Transverse colon (tissue), 4 donors: Measurements from ENCODE around the gene ABLIM2. TPM values are rescaled to one million over a fixed set of nuclear protein-coding genes. Genes with fewer than 3 reads are reported as not detected.

Experiments
- DNase-seq: peaks from one replicate; pipeline ENCODE4 v3.0.0-alpha.2; 2019
- H3K27ac ChIP-seq, 4 donors: fragments of 200-600 bp; sonication (generic); 2 replicates each; pipeline ENCODE4 v1.5.1; 2016 to 2018; ENCODE audit warnings: inconsistent platforms in 4 of 4
- H3K27me3 ChIP-seq: fragments of 200-600 bp; sonication (generic); 2 replicates; pipeline ENCODE4 v1.5.1; 2017; ENCODE audit warnings: inconsistent platforms
- H3K36me3 ChIP-seq, 4 donors: fragments of 200-600 bp; sonication (generic); 2 replicates each; pipeline ENCODE4 v1.5.1; 2017 to 2019; ENCODE audit warnings: inconsistent platforms in 4 of 4
- H3K4me1 ChIP-seq, 4 donors: fragments of 200-600 bp; sonication (generic); 2 replicates each; pipeline ENCODE4 v1.5.1; 2017 to 2020; ENCODE audit warnings: inconsistent platforms in 4 of 4
- H3K4me3 ChIP-seq, 4 donors: fragments of 200-600 bp; sonication (generic); 1 replicate in 1 of 4; 2 replicates in 3 of 4; pipeline versions ENCODE4 v1.5.1 to v1.6.1; 2017 to 2019; ENCODE audit warnings: inconsistent platforms in 4 of 4
- H3K9me3 ChIP-seq, 2 donors: fragments of 200-600 bp; sonication (generic); 2 replicates each; pipeline ENCODE4 v1.5.1; 2017 to 2019; ENCODE audit warnings: inconsistent platforms in 2 of 2
- EP300 ChIP-seq: sonication (generic); formaldehyde crosslinking; IDR thresholded peaks from one replicate; pipeline ENCODE4 v1.6.1; 2017; ENCODE audit warnings: antibody characterized with exemption, low read depth
- POLR2A ChIP-seq: fragments of 450-650 bp; IDR thresholded peaks from one replicate; pipeline ENCODE4 v1.6.1; 2016; ENCODE audit warnings: antibody characterized with exemption, mild to moderate bottlenecking, moderate library complexity
- POLR2AphosphoS5 ChIP-seq, 3 donors: sonication (generic); formaldehyde crosslinking; IDR thresholded peaks; one replicate each; pipeline ENCODE4 v1.6.1; 2016; ENCODE audit warnings: antibody characterized with exemption in 3 of 3
- WGBS, 2 donors: methylation state at CpG; one replicate each; pipeline ENCODE4 v1.1.5; 2018; ENCODE audit warnings: low coverage in 1 of 2; 5-methylcytosine and 5-hydroxymethylcytosine counted together
- in situ Hi-C, 4 donors: fragments of 200-750 bp; cut with MboI; loops; one replicate each; pipeline versions ENCODE4 v1.15.0 to v1.15.1; 2017; ENCODE audit warnings: low sequenced_read_pairs in 3 of 4, low pct_ligation_motif_present in 1 of 4, low pct_unique_long_range_greater_than_20kb in 1 of 4
- intact Hi-C: fragments of 100-400 bp; cut with DNase I; formaldehyde crosslinking; loops from one replicate; pipeline ENCODE4 v1.15.1; 2023; ENCODE audit warnings: low total_unique reads
- total RNA-seq, 4 donors: library from RNA; depleted of rRNA; stranded (reverse); fragments of >200 nt; gene quantifications; one replicate each; pipeline ENCODE4 v1.1.0, GENCODE V29; 2016
- TF ChIP-seq, protein P1 (sequence below), 5 experiments: fragments of 200-600 bp in 3 of 5; fragments of 450-650 bp in 2 of 5; sonication (generic) in 3 of 5; IDR thresholded peaks; 1 replicate in 2 of 5; 2 replicates in 3 of 5; pipeline ENCODE4 v1.5.1; 2016 to 2017; ENCODE audit warnings: antibody characterized with exemption in 5 of 5, inconsistent platforms in 3 of 5, mild to moderate bottlenecking in 2 of 5, moderate library complexity in 1 of 5

ABLIM2 gene
- total RNA-seq, 4 donors from 2014 or later: 3.2 to 58.4 (median 14.2) TPM

DNA sequence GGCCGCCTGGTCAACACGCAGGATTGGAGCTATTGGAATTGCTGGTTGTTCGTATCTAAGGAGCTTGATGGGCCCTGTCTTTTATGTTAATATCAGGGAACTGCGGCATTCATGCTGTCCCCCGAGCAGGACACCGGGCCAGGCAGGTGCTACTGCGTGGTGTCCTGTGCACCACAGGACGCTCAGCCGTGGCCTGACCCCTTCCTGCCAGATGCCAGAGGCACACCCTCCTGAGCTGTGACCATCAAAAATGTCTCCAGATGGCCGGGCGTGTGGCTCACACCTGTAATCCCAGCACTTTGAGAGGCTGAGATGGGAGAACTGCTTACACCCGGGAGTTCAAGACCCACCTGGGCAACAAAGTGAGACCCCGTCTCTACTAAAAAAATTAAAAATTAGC, 32.1 kb downstream of the ABLIM2 start:
- Histone ChIP-seq H3K27me3 (no peaks in the 10 kb centered on the region), H3K4me3 (no peak overlapping the region), H3K36me3 (no peaks in the 10 kb centered on the region), H3K27ac (no peak overlapping the region), H3K4me1 (no peaks in the 10 kb centered on the region), H3K9me3 (no peaks in the 10 kb centered on the region)
- in situ Hi-C loops (no loop called here), intact Hi-C loops (no loop called here)
- WGBS, 2 donors: 94% methylated on average over 12 of the region's 13 CpGs; no CpG with 5 or more reads in 1 of the 2 donors
- no peak for DNase-seq
- TF ChIP-seq, protein P1, sequence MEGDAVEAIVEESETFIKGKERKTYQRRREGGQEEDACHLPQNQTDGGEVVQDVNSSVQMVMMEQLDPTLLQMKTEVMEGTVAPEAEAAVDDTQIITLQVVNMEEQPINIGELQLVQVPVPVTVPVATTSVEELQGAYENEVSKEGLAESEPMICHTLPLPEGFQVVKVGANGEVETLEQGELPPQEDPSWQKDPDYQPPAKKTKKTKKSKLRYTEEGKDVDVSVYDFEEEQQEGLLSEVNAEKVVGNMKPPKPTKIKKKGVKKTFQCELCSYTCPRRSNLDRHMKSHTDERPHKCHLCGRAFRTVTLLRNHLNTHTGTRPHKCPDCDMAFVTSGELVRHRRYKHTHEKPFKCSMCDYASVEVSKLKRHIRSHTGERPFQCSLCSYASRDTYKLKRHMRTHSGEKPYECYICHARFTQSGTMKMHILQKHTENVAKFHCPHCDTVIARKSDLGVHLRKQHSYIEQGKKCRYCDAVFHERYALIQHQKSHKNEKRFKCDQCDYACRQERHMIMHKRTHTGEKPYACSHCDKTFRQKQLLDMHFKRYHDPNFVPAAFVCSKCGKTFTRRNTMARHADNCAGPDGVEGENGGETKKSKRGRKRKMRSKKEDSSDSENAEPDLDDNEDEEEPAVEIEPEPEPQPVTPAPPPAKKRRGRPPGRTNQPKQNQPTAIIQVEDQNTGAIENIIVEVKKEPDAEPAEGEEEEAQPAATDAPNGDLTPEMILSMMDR (IDR thresholded peaks at IDR 0.05): no peak
- TF ChIP-seq EP300: no peak
- no peak for TF ChIP-seq POLR2AphosphoS5 (IDR thresholded peaks at IDR 0.05)
- TF ChIP-seq POLR2A: no peak

DNA sequence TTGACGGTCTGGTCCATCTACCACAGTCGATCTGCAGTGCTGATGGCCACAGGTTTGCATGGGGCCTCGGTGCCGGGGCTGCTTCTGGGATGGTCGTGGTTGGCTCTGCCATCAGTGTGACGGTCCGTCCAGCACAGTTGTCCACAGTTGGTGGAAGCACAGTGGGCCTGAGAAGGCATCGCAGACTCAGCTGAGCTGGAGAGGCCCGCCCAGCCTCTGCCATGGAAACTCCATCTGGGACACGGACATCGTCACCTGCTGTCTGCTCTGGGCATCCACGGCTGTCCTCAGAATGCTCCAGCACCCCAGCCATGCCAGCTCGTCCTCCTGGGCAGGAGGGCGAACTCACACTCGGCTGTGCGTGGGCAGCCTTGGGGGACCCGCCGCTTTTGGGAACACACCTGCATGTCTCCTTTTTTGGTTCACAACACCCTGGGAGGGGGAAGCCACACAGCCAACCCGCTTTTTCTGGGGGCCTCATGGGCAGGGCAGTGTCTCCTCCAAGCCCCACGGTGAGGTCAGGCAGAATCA, 33.0 kb downstream of the ABLIM2 start:
- WGBS, 2 donors: 95 to 100% methylated on average over 2 to 10 of the region's 20 CpGs
- in situ Hi-C loops (no loop called here), intact Hi-C loops (no loop called here)
- Histone ChIP-seq H3K9me3 (no peaks in the 10 kb centered on the region), H3K27me3 (no peaks in the 10 kb centered on the region), H3K36me3 (no peaks in the 10 kb centered on the region), H3K27ac (no peak overlapping the region), H3K4me1 (no peaks in the 10 kb centered on the region), H3K4me3 (no peak overlapping the region)
- no peak for DNase-seq
- TF ChIP-seq EP300 (no peak), POLR2A (no peak), POLR2AphosphoS5 (IDR thresholded peaks at IDR 0.05) (no peak)
- TF ChIP-seq, protein P1 (IDR thresholded peaks at IDR 0.05): no peak

GRCh38 chr4:8123870-8124269, 34.7 kb downstream of the ABLIM2 start:
- Histone ChIP-seq H3K4me3 (no peak overlapping the region), H3K36me3 (no peaks in the 10 kb centered on the region), H3K27me3 (no peaks in the 10 kb centered on the region), H3K9me3 (no peaks in the 10 kb centered on the region), H3K27ac (no peak overlapping the region), H3K4me1 (no peaks in the 10 kb centered on the region)
- intact Hi-C loops: no loop called here
- 77 to 97% methylated on average over 4 to 5 of the region's 5 CpGs for WGBS, 2 donors
- TF ChIP-seq EP300 (no peak), POLR2A (no peak), POLR2AphosphoS5 (IDR thresholded peaks at IDR 0.05) (no peak)
- TF ChIP-seq, protein P1 (IDR thresholded peaks at IDR 0.05): no peak
- DNase-seq: no peak
- in situ Hi-C loops: no loop called here

GRCh38 chr4:8123389-8123788, 35.2 kb downstream of the ABLIM2 start:
- WGBS, 2 donors: 73% methylated on average over 8 of the region's 8 CpGs; no CpG with 5 or more reads in 1 of the 2 donors
- Histone ChIP-seq H3K9me3 (no peaks in the 10 kb centered on the region), H3K4me3 (no peak overlapping the region), H3K27me3 (no peaks in the 10 kb centered on the region), H3K4me1 (no peaks in the 10 kb centered on the region), H3K27ac (no peak overlapping the region), H3K36me3 (no peaks in the 10 kb centered on the region)
- intact Hi-C loops (no loop called here), in situ Hi-C loops (no loop called here)
- no peak for DNase-seq
- TF ChIP-seq POLR2AphosphoS5 (IDR thresholded peaks at IDR 0.05) (no peak), EP300 (no peak), POLR2A (no peak)
- TF ChIP-seq, protein P1 (IDR thresholded peaks at IDR 0.05): no peak
